ENCODE measurements around the gene CEP192. TPM values are rescaled to one million over a fixed set of nuclear protein-coding genes. Genes with fewer than 3 reads are reported as not detected.

The CEP192 gene
- total and polyA plus RNA-seq, 2 of the 13 experiments (the other 11 are each of a cell fraction or from before 2014, with no cell fraction given) = 15.3 to 24.7 TPM

- TF ChIP-seq MXD4 (CRISPR knock-in tag; IDR thresholded peaks at IDR 0.05) (peak; percentile 86), ZNF788 (CRISPR knock-in tag; IDR thresholded peaks at IDR 0.05; ENCODE audit: borderline replicate concordance) (peak; percentile 83), ASH2L (IDR thresholded peaks at IDR 0.05; ENCODE audit: insufficient read length, low read depth, low read length) (peak; percentile 90), ZNF607 (CRISPR knock-in tag; IDR thresholded peaks at IDR 0.05; ENCODE audit: borderline replicate concordance) (peak; percentile 95), CREM (IDR thresholded peaks at IDR 0.05) (peak; percentile 38), CREM (CRISPR knock-in tag; IDR thresholded peaks at IDR 0.05) (no peak), KLF9 (CRISPR knock-in tag; IDR thresholded peaks at IDR 0.05; ENCODE audit: low read depth) (0 out of 2 replicates have a peak, but pooled peaks have one; percentile 53), HMGXB3 (CRISPR knock-in tag; IDR thresholded peaks at IDR 0.05; ENCODE audit: borderline replicate concordance) (0 out of 2 replicates have a peak, but pooled peaks have one; percentile 47), NONO (IDR thresholded peaks at IDR 0.05) (no peak), NONO (CRISPR knock-in tag; conservative IDR thresholded peaks at IDR 0.05) (peak; percentile 99), ZSCAN31 (CRISPR knock-in tag; IDR thresholded peaks at IDR 0.05; ENCODE audit: low read depth) (peak; percentile 80; the same call in 1 of the 2 replicates), ZNF75D (CRISPR knock-in tag; IDR thresholded peaks at IDR 0.05; ENCODE audit: borderline replicate concordance) (no peak), BATF2 (CRISPR knock-in tag; IDR thresholded peaks at IDR 0.05) (peak; percentile 87; the same call in 1 of the 2 replicates), SMC3 (IDR thresholded peaks at IDR 0.05; ENCODE audit: low read length) (no peak), ATF6 (CRISPR knock-in tag; conservative IDR thresholded peaks at IDR 0.05) (peak; percentile 70; the same call in 1 of the 2 replicates), ZBTB39 (CRISPR knock-in tag; IDR thresholded peaks at IDR 0.05) (peak; percentile 49; the same call in 1 of the 2 replicates), ONECUT2 (CRISPR knock-in tag; IDR thresholded peaks at IDR 0.05) (no peak), ZNF432 (CRISPR knock-in tag; IDR thresholded peaks at IDR 0.05; ENCODE audit: borderline replicate concordance) (no peak), SIX1 (CRISPR knock-in tag; IDR thresholded peaks at IDR 0.05; ENCODE audit: borderline replicate concordance) (0 out of 2 replicates have a peak, but pooled peaks have one; percentile 10)
These were observed at the start of gene CEP192 (continued) for GRCh38 chr18:12990967-12991820.

Data from HepG2 (cell line).